ENCODE measurements around the gene RAB14.
"Not testable (repeated sequence)": the region's sequence is repeated elsewhere in the genome, so short reads cannot be mapped to it uniquely, and the experiment has no call there.

Gene RAB14

GRCh38 chr9:121189006-121189405 is 12.7 kb downstream of the RAB14 start:
- no peak for DNase-seq

- DNase-seq: no peak
Observed at GRCh38 chr9:121187636-121188305, 13.9 kb downstream of the RAB14 start.

- DNase-seq: no peak
Observed at GRCh38 chr9:121185774-121186403, 15.8 kb downstream of the RAB14 start.

- no peak for DNase-seq
Observed at GRCh38 chr9:121185178-121185745, 16.4 kb downstream of the RAB14 start.

- no peak for DNase-seq
Observed at GRCh38 chr9:121184463-121184862, 17.2 kb downstream of the RAB14 start.

GRCh38 chr9:121183666-121184423 is 17.8 kb downstream of the RAB14 start:
- DNase-seq: no peak

- no peak for DNase-seq
Observed at GRCh38 chr9:121182989-121183388, 18.7 kb downstream of the RAB14 start.

- DNase-seq: no peak
Observed at GRCh38 chr9:121182101-121182836, 19.4 kb downstream of the RAB14 start.

- peak in 1 of 2 experiments; percentile 16 for DNase-seq
Observed at GRCh38 chr9:121179930-121180681, 21.6 kb downstream of the RAB14 start.

- DNase-seq: not testable (repeated sequence)
Observed at GRCh38 chr9:121179373-121179721, 22.3 kb downstream of the RAB14 start.

GRCh38 chr9:121178676-121179372 is 22.8 kb downstream of the RAB14 start:
- DNase-seq: no peak

GRCh38 chr9:121173501-121173900 is 28.2 kb downstream of the RAB14 start:
- no peak for DNase-seq

GRCh38 chr9:121172726-121173487 is 28.8 kb downstream of the RAB14 start:
- no peak for DNase-seq

GRCh38 chr9:121171236-121171635 is 30.4 kb downstream of the RAB14 start:
- peak; percentile 63 to 92 for DNase-seq

- DNase-seq: peak in 1 of 2 experiments; percentile 64
Observed at GRCh38 chr9:121169094-121169601, 32.5 kb downstream of the RAB14 start.

GRCh38 chr9:121168052-121168451 is 33.6 kb downstream of the RAB14 start:
- DNase-seq: peak in 1 of 2 experiments; percentile 39

- no peak for DNase-seq
Observed at GRCh38 chr9:121160025-121160424, 41.6 kb downstream of the RAB14 start.

- DNase-seq: no peak
Observed at GRCh38 chr9:121157939-121158338, 43.7 kb downstream of the RAB14 start.

- no peak for DNase-seq
Observed at GRCh38 chr9:121156263-121156731, 45.4 kb downstream of the RAB14 start.

GRCh38 chr9:121154782-121155181 is 46.9 kb downstream of the RAB14 start:
- DNase-seq: no peak

Data from NCI-H524 (cell line).